GM12801 (cell line): ENCODE data around the gene SYTL3.

ENCODE experiments used
- CTCF ChIP-seq: IDR thresholded peaks from one replicate; pipeline ENCODE4 v1.5.1; 2011; ENCODE audit warnings: control low read depth; ENCODE audit not compliant: insufficient read length; ENCODE audit errors: extremely low read depth

The SYTL3 gene

DNA sequence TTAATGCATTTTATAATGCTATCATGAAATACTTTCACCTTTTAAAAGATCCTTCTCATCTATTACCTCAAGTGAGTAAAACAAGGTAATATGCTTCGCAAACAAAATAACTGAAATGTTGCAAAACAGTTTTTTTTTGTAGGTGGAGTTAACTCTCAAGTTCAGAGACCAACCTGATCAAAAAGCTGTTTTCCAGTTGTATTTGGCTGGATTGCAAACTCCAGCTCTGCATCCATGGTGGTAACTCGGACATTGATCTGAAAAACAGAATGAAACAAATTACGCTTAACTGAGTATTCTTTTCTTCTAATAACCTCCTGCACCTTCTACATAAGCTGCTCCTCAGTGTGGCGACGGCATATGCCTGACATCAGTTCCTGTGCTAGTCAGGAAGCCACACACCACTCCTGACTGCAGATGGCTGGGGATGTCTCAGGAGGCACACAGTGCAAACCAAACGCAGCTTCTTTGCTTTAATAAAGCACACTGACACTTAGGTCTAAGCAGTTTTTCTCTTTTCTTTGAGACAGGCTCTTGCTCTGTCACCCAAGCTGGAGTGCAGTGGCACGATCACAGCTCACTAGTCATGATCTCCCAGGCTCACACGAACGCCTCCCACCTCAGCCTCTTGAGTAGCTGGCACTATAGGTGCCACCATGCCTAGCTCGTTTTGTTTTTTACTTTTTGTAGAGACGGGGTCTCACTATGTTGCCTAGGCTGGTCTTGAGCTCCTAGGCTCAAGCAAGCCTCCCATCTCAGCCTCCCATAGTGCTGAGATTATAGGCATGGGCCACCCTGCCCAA is 139.5 kb downstream of the SYTL3 start:
- no peak for TF ChIP-seq CTCF

- no peak for TF ChIP-seq CTCF
These were observed 141.5 kb downstream of the SYTL3 start for GRCh38 chr6:158791274-158791855.

- no peak for TF ChIP-seq CTCF
These were observed 143.6 kb downstream of the SYTL3 start for GRCh38 chr6:158793432-158793831.

GRCh38 chr6:158795516-158795915 is 145.7 kb downstream of the SYTL3 start:
- no peak for TF ChIP-seq CTCF

DNA sequence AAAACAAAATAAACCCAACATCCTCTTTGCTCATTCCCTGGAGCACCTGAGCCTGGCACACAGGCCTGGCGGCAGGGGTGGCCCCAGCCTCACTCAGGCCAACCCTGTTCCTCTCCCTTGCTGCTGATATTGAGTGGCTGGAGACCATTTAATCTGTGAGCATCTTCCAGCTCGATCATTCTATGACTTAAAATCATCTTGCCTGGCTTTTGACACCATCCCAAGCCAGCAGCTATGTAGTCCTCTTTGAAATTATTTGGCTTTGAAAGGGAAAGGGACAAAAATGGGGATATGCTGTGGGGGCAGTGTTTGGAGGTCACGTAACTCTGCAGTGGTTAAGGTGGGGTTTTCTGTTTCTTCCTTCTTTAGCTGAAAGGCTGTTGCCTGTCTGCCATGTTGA is 146.5 kb downstream of the SYTL3 start:
- no peak for TF ChIP-seq CTCF

DNA sequence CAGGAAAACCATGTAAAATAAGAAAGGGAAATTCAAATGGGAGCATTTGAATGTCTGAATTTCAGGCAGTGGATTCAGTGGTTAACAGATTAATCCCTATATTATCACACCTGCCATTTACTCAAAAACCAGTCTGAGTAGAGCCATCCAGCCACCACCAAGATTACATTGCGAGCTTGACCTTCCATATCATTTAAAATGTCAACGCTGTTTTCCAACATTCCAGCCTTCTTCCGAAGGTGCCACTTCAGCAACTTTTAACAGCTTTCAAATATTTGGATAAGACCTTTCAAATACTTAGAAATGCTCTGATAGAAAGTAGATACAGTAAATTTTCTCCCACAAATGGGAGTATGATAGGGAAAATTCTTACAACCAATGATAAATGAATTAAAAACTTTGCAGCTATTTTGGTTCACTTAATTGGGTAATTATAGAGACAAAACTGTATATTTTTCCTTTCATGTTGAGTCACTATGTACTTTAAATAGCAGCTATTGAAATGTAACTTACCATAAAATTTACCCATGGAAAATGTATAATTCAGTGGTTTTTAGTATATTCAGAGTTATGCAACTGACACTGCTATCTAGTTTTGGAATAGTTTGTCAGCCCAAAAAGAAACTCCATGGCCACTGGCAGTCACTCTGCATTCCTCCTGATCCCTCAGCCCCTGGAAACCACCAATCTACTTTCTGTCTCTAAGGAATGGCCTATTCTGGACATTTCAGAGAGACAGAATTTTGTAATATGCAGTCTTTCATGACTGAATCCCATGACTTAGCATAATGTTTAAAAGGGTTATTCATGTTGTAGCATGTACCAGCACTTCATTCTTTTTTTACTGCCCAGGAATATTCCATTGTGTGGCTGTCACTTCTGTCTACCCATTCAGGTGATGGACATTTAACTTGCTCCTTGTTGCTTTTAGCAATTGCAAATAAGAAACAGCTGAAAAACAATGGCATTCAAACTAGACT is 147.8 kb downstream of the SYTL3 start:
- TF ChIP-seq CTCF = no peak

DNA sequence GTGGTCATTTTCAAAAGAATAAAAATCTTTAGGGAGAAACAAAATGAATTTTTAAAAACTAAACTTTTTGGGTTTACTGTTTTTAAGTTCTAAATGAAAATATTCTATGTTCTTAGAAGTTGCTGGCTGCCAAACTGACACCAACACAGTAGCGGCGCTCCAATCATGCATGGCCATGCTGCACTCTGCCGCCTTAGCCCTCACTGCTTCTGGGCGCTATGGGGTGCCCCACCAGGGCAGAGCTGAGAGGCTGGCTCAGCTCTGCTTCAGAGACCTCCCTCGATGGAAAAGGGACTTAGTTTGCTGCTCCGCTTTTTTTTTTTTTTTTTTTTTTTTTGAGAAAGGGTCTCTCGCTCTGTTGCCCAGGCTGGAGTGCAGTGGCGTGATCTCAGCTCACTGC is 148.5 kb downstream of the SYTL3 start:
- no peak for TF ChIP-seq CTCF
